ENCODE data around the gene HLF. TPM values are rescaled to one million over a fixed set of nuclear protein-coding genes. Genes with fewer than 3 reads are reported as not detected.

HLF gene
- total and polyA plus RNA-seq, 3 experiments from 2014 or later = 0.59 to 0.93 (median 0.81) TPM

GRCh38 chr17:55228683-55229192, 36.0 kb upstream of the HLF start:
- POLR2A ChIA-PET = no interaction called here
- H3K27ac Mint-ChIP-seq = no peak overlapping the region
- CTCF ChIA-PET = interaction anchor here (1.2 kb wide), 1 partner anchor 9 kb away, joined by 4 read pairs; no protein-coding TSS in a partner anchor

GRCh38 chr17:55229276-55229675, 35.5 kb upstream of the HLF start:
- H3K36me3 ChIP-seq (ENCODE audit: insufficient read depth, low read length) = no peaks in the 10 kb centered on the region
- peaks cover 0 to 3% (median 0%) of the 10 kb centered on the region in 5 donors for H3K9me3 Mint-ChIP-seq
- no peak overlapping the region for H3K27ac Mint-ChIP-seq
- CTCF ChIA-PET = interaction anchor here (1.2 kb wide), 1 partner anchor 8 kb away, joined by 4 read pairs; no protein-coding TSS in a partner anchor
- no peaks in the 10 kb centered on the region for H3K4me1 Mint-ChIP-seq
- no peak overlapping the region for H3K27ac ChIP-seq (ENCODE audit: low read depth, low read length)
- no peaks in the 10 kb centered on the region for H3K27me3 ChIP-seq (ENCODE audit: insufficient read depth, low read length, poor library complexity, severe bottlenecking)
- H3K36me3 Mint-ChIP-seq = no peaks in the 10 kb centered on the region
- H3K4me1 ChIP-seq (ENCODE audit: insufficient read depth, low read length) = no peaks in the 10 kb centered on the region
- no peak overlapping the region for H3K4me3 ChIP-seq (ENCODE audit: low read length)
- DNase-seq = no peak
- no peak overlapping the region for H3K4me3 Mint-ChIP-seq
- H3K27me3 Mint-ChIP-seq = peaks cover 2 to 17% of the 10 kb centered on the region in 2 donors
- POLR2A ChIA-PET = no interaction called here
- H3K9me3 ChIP-seq (ENCODE audit: low read length) = no peaks in the 10 kb centered on the region

More at GRCh38 chr17:55228683-55229192, 36.0 kb upstream of the HLF start:
- Mint-ChIP-seq H3K4me1 (no peaks in the 10 kb centered on the region), H3K27me3 (peaks cover 2 to 18% of the 10 kb centered on the region in 2 donors), H3K36me3 (no peaks in the 10 kb centered on the region), H3K9me3 (peaks cover 0 to 3% (median 0%) of the 10 kb centered on the region in 5 donors), H3K4me3 (no peak overlapping the region)
- Histone ChIP-seq H3K4me3 (ENCODE audit: low read length) (no peak overlapping the region), H3K4me1 (ENCODE audit: insufficient read depth, low read length) (no peaks in the 10 kb centered on the region), H3K27me3 (ENCODE audit: insufficient read depth, low read length, poor library complexity, severe bottlenecking) (no peaks in the 10 kb centered on the region), H3K36me3 (ENCODE audit: insufficient read depth, low read length) (no peaks in the 10 kb centered on the region), H3K27ac (ENCODE audit: low read depth, low read length) (no peak overlapping the region), H3K9me3 (ENCODE audit: low read length) (no peaks in the 10 kb centered on the region)
- no peak for DNase-seq

GRCh38 chr17:55230716-55231115, 34.0 kb upstream of the HLF start:
- H3K4me1 Mint-ChIP-seq = no peaks in the 10 kb centered on the region
- H3K27me3 Mint-ChIP-seq = peaks cover 2 to 9% of the 10 kb centered on the region in 2 donors
- CTCF ChIA-PET = interaction anchor here (1.3 kb wide), 1 partner anchor 8 kb away, joined by 4 read pairs; no protein-coding TSS in a partner anchor
- DNase-seq = no peak
- Histone ChIP-seq H3K4me3 (ENCODE audit: low read length) (no peak overlapping the region), H3K27ac (ENCODE audit: low read depth, low read length) (no peak overlapping the region), H3K9me3 (ENCODE audit: low read length) (no peaks in the 10 kb centered on the region), H3K27me3 (ENCODE audit: insufficient read depth, low read length, poor library complexity, severe bottlenecking) (no peaks in the 10 kb centered on the region), H3K4me1 (ENCODE audit: insufficient read depth, low read length) (no peaks in the 10 kb centered on the region), H3K36me3 (ENCODE audit: insufficient read depth, low read length) (no peaks in the 10 kb centered on the region)
- peaks cover 0 to 3% (median 0%) of the 10 kb centered on the region in 5 donors for H3K9me3 Mint-ChIP-seq
- no peak overlapping the region for H3K4me3 Mint-ChIP-seq
- no peaks in the 10 kb centered on the region for H3K36me3 Mint-ChIP-seq
- peak overlapping the region in 1 of 8 donors; percentile 19 for H3K27ac Mint-ChIP-seq
- POLR2A ChIA-PET = no interaction called here

- Histone ChIP-seq H3K27ac (ENCODE audit: low read depth, low read length) (no peak overlapping the region), H3K9me3 (ENCODE audit: low read length) (no peaks in the 10 kb centered on the region), H3K4me1 (ENCODE audit: insufficient read depth, low read length) (peaks cover 14% of the 10 kb centered on the region), H3K4me3 (ENCODE audit: low read length) (no peak overlapping the region), H3K36me3 (ENCODE audit: insufficient read depth, low read length) (no peaks in the 10 kb centered on the region), H3K27me3 (ENCODE audit: insufficient read depth, low read length, poor library complexity, severe bottlenecking) (no peaks in the 10 kb centered on the region)
- POLR2A ChIA-PET = no interaction called here
- CTCF ChIA-PET = no interaction called here
- Mint-ChIP-seq H3K27me3 (peaks cover 4 to 8% of the 10 kb centered on the region in 2 donors), H3K9me3 (peaks cover 0 to 3% (median 0%) of the 10 kb centered on the region in 5 donors), H3K27ac (peak overlapping the region in 2 of 8 donors; percentile 38 to 59), H3K4me3 (no peak overlapping the region), H3K4me1 (peaks cover 15 to 16% (median 16%) of the 10 kb centered on the region in 3 donors), H3K36me3 (no peaks in the 10 kb centered on the region)
- DNase-seq = no peak
Measured at GRCh38 chr17:55233840-55234239, 30.9 kb upstream of the HLF start.

GRCh38 chr17:55236316-55236715, 28.4 kb upstream of the HLF start:
- Mint-ChIP-seq H3K4me3 (peak overlapping the region in 1 of 7 donors; percentile 6), H3K9me3 (peaks cover 0 to 3% (median 0%) of the 10 kb centered on the region in 5 donors), H3K4me1 (peaks cover 19 to 20% (median 19%) of the 10 kb centered on the region in 3 donors), H3K27me3 (peaks cover 7 to 10% of the 10 kb centered on the region in 2 donors), H3K27ac (peak overlapping the region in 3 of 8 donors; percentile 9 to 93 (median 10)), H3K36me3 (no peaks in the 10 kb centered on the region)
- H3K9me3 ChIP-seq (ENCODE audit: low read length) = no peaks in the 10 kb centered on the region
- POLR2A ChIA-PET = no interaction called here
- H3K27ac ChIP-seq (ENCODE audit: low read depth, low read length) = no peak overlapping the region
- H3K36me3 ChIP-seq (ENCODE audit: insufficient read depth, low read length) = no peaks in the 10 kb centered on the region
- no peaks in the 10 kb centered on the region for H3K27me3 ChIP-seq (ENCODE audit: insufficient read depth, low read length, poor library complexity, severe bottlenecking)
- DNase-seq = no peak
- H3K4me3 ChIP-seq (ENCODE audit: low read length) = no peak overlapping the region
- CTCF ChIA-PET = interaction anchor here (1.7 kb wide), 1 partner anchor 23 kb away, joined by 4 read pairs; no protein-coding TSS in a partner anchor
- peaks cover 19% of the 10 kb centered on the region for H3K4me1 ChIP-seq (ENCODE audit: insufficient read depth, low read length)

- CTCF ChIA-PET = interaction anchor here (1.1 to 3.0 kb wide), 4 partner anchors 8 to 29 kb away, joined by 4 to 13 read pairs (median 8); no protein-coding TSS in a partner anchor
Measured at GRCh38 chr17:55237268-55237667, 27.5 kb upstream of the HLF start.

GRCh38 chr17:55237841-55238178, 26.9 kb upstream of the HLF start:
- H3K4me3 ChIP-seq (ENCODE audit: low read length) = peak overlapping the region; percentile 65
- H3K4me1 ChIP-seq (ENCODE audit: insufficient read depth, low read length) = peaks cover 19% of the 10 kb centered on the region
- H3K4me1 Mint-ChIP-seq = peaks cover 19 to 20% (median 19%) of the 10 kb centered on the region in 3 donors
- peak overlapping the region; percentile 33 to 89 (median 68) for H3K4me3 Mint-ChIP-seq
- H3K9me3 ChIP-seq (ENCODE audit: low read length) = no peaks in the 10 kb centered on the region
- H3K27me3 Mint-ChIP-seq = peaks cover 10 to 16% of the 10 kb centered on the region in 2 donors
- H3K27ac ChIP-seq (ENCODE audit: low read depth, low read length) = peak overlapping the region; percentile 9
- peaks cover 0 to 3% (median 0%) of the 10 kb centered on the region in 5 donors for H3K9me3 Mint-ChIP-seq
- H3K27ac Mint-ChIP-seq = peak overlapping the region in 7 of 8 donors; percentile 21 to 86 (median 84)
- H3K27me3 ChIP-seq (ENCODE audit: insufficient read depth, low read length, poor library complexity, severe bottlenecking) = no peaks in the 10 kb centered on the region
- ChIA-PET CTCF (interaction anchor here (0.6 to 3.0 kb wide), 6 partner anchors 9 to 28 kb away, joined by 3 to 13 read pairs (median 4); no protein-coding TSS in a partner anchor), POLR2A (interaction anchor here (1.4 to 2.2 kb wide), 2 partner anchors 26 to 28 kb away, joined by 9 to 17 read pairs; partner anchors contain the start of gene HLF)
- DNase-seq = no peak
- no peaks in the 10 kb centered on the region for H3K36me3 ChIP-seq (ENCODE audit: insufficient read depth, low read length)
- H3K36me3 Mint-ChIP-seq = peaks cover 0 to 5% (median 0%) of the 10 kb centered on the region in 3 donors

More at GRCh38 chr17:55237268-55237667, 27.5 kb upstream of the HLF start:
- Mint-ChIP-seq H3K27me3 (peaks cover 7 to 16% of the 10 kb centered on the region in 2 donors), H3K4me1 (peaks cover 19 to 20% (median 19%) of the 10 kb centered on the region in 3 donors), H3K36me3 (peaks cover 0 to 5% (median 0%) of the 10 kb centered on the region in 3 donors), H3K9me3 (peaks cover 0 to 3% (median 0%) of the 10 kb centered on the region in 5 donors), H3K4me3 (peak overlapping the region; percentile 33 to 86 (median 66)), H3K27ac (peak overlapping the region; percentile 47 to 86 (median 82))
- H3K27me3 ChIP-seq (ENCODE audit: insufficient read depth, low read length, poor library complexity, severe bottlenecking) = no peaks in the 10 kb centered on the region
- H3K4me3 ChIP-seq (ENCODE audit: low read length) = no peak overlapping the region
- DNase-seq = peak in 2 of 5 donors; percentile 4 to 10
- peaks cover 19% of the 10 kb centered on the region for H3K4me1 ChIP-seq (ENCODE audit: insufficient read depth, low read length)
- POLR2A ChIA-PET = interaction anchor here (0.5 to 2.2 kb wide), 2 partner anchors 27 to 28 kb away, joined by 3 to 17 read pairs; partner anchors contain the start of gene HLF
- no peaks in the 10 kb centered on the region for H3K36me3 ChIP-seq (ENCODE audit: insufficient read depth, low read length)
- H3K27ac ChIP-seq (ENCODE audit: low read depth, low read length) = no peak overlapping the region
- H3K9me3 ChIP-seq (ENCODE audit: low read length) = no peaks in the 10 kb centered on the region
